Esophagus muscularis mucosa (tissue), 4 donors: ENCODE results near the gene RBM15. TPM values are rescaled to one million over a fixed set of nuclear protein-coding genes. Genes with fewer than 3 reads are reported as not detected.

Experiments used
- DNase-seq: peaks from one replicate; pipeline ENCODE4 v3.0.0-alpha.2; 2017; ENCODE audit errors: extremely low spot score
- H3K27ac ChIP-seq, 4 donors: fragments of 200-600 bp; sonication (generic); replicated peaks in 1 of 4; 1 replicate in 3 of 4; 2 replicates in 1 of 4; pipeline ENCODE4 v1.5.1; 2016 to 2019; ENCODE audit warnings: mild to moderate bottlenecking in 1 of 4
- H3K27me3 ChIP-seq, 4 donors: fragments of 200-600 bp; sonication (generic); one replicate each; pipeline versions ENCODE4 v1.5.1 to v1.6.0; 2016 to 2019
- H3K36me3 ChIP-seq, 4 donors: fragments of 200-600 bp; sonication (generic); one replicate each; pipeline ENCODE4 v1.5.1; 2016 to 2019
- H3K4me1 ChIP-seq, 4 donors: fragments of 200-600 bp; sonication (generic); one replicate each; pipeline ENCODE4 v1.5.1; 2016 to 2019
- H3K4me3 ChIP-seq, 4 donors: fragments of 200-600 bp; sonication (generic); 1 replicate in 2 of 4; 2 replicates in 2 of 4; pipeline ENCODE4 v1.5.1; 2016 to 2019; ENCODE audit warnings: mild to moderate bottlenecking in 4 of 4, moderate library complexity in 1 of 4
- H3K9me3 ChIP-seq, 4 donors: fragments of 200-600 bp; sonication (generic); 1 replicate in 3 of 4; 2 replicates in 1 of 4; pipeline ENCODE4 v1.5.1; 2016 to 2019
- EP300 ChIP-seq: sonication (generic); formaldehyde crosslinking; IDR thresholded peaks from one replicate; pipeline ENCODE4 v1.6.1; 2017; ENCODE audit warnings: antibody characterized with exemption
- POLR2A ChIP-seq: fragments of 450-650 bp; IDR thresholded peaks from one replicate; pipeline ENCODE4 v1.6.1; 2017; ENCODE audit warnings: antibody characterized with exemption, moderate library complexity, mild to moderate bottlenecking, low read depth
- POLR2AphosphoS5 ChIP-seq, 2 donors: sonication (generic); formaldehyde crosslinking; IDR thresholded peaks; one replicate each; pipeline ENCODE4 v1.6.1; 2017; ENCODE audit warnings: antibody characterized with exemption in 2 of 2
- WGBS: methylation state at CpG from one replicate; pipeline ENCODE4 v1.1.5; 2018; 5-methylcytosine and 5-hydroxymethylcytosine counted together
- intact Hi-C: fragments of 100-400 bp; cut with DNase I; formaldehyde crosslinking; loops from one replicate; pipeline ENCODE4 v1.15.1; 2023
- total RNA-seq, 4 donors: library from RNA; depleted of rRNA; stranded (reverse); fragments of >200 nt; gene quantifications; one replicate each; pipeline versions ENCODE4 v1.1.0 to v1.2.1, GENCODE V29; 2016
- TF ChIP-seq, protein P1 (sequence below), 3 experiments: fragments of 200-600 bp in 2 of 3; fragments of 450-650 bp in 1 of 3; sonication (generic) in 2 of 3; IDR thresholded peaks; one replicate each; pipeline ENCODE4 v1.5.1; 2017 to 2019; ENCODE audit warnings: antibody characterized with exemption in 3 of 3, mild to moderate bottlenecking in 2 of 3, moderate library complexity in 1 of 3

RBM15 gene
- total RNA-seq, 4 donors from 2014 or later = 20.6 to 26.6 (median 24.2) TPM

GRCh38 chr1:110305900-110306420 is 33.2 kb upstream of the RBM15 start:
- intact Hi-C loops = no loop called here
- no peaks in the 10 kb centered on the region for H3K36me3 ChIP-seq
- 77% methylated on average over 2 of the region's 2 CpGs for WGBS

DNA sequence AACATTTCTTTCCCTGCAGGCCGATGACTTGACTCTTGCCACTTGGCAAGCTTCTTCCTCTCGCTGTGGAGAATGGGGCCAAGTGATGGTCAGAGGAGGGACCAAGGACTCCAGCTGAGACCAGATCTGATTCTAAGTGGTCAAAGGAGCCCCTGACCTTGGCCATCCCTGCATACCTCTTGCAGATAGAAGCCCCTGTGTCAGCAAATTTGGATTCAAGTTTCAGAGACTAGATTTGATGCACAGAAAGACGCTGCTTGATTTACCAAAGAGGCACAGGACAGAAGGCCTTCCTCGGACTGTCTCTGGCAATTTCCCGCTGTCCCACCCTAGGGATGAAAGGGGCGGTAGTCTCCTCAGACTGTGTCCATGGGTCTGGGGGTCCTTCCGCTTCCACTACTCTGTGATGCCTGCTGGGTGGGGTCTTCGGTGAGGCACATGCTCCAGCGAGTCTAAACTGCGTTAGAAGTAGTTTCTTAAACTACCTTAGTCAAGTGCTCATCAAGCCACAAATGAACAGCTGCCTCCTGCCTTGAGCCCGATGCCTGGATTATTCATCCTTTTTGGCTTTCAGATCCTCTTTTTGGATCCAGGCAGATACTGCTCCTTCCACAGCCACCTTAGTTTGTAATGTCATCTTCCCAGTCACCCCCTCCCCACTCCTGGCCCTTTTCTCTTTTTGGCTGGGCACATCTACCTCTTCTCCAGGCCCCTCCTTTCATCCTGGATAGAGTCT is 31.8 kb upstream of the RBM15 start:
- Histone ChIP-seq H3K36me3 (no peaks in the 10 kb centered on the region), H3K4me3 (no peak overlapping the region), H3K27ac (no peak overlapping the region), H3K27me3 (peaks cover 0 to 8% (median 0%) of the 10 kb centered on the region in 4 donors), H3K9me3 (no peaks in the 10 kb centered on the region), H3K4me1 (peaks cover 4 to 9% (median 4%) of the 10 kb centered on the region in 4 donors)
- TF ChIP-seq POLR2A (no peak), POLR2AphosphoS5 (IDR thresholded peaks at IDR 0.05) (no peak), EP300 (no peak)
- TF ChIP-seq, protein P1, sequence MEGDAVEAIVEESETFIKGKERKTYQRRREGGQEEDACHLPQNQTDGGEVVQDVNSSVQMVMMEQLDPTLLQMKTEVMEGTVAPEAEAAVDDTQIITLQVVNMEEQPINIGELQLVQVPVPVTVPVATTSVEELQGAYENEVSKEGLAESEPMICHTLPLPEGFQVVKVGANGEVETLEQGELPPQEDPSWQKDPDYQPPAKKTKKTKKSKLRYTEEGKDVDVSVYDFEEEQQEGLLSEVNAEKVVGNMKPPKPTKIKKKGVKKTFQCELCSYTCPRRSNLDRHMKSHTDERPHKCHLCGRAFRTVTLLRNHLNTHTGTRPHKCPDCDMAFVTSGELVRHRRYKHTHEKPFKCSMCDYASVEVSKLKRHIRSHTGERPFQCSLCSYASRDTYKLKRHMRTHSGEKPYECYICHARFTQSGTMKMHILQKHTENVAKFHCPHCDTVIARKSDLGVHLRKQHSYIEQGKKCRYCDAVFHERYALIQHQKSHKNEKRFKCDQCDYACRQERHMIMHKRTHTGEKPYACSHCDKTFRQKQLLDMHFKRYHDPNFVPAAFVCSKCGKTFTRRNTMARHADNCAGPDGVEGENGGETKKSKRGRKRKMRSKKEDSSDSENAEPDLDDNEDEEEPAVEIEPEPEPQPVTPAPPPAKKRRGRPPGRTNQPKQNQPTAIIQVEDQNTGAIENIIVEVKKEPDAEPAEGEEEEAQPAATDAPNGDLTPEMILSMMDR (IDR thresholded peaks at IDR 0.05) = no peak
- no peak for DNase-seq
- intact Hi-C loops = no loop called here
- WGBS = 82% methylated on average over 11 of the region's 11 CpGs

More at GRCh38 chr1:110305900-110306420, 33.2 kb upstream of the RBM15 start:
- no peak for DNase-seq
- Histone ChIP-seq H3K4me1 (peaks cover 0 to 6% (median 0%) of the 10 kb centered on the region in 4 donors), H3K4me3 (no peak overlapping the region), H3K9me3 (no peaks in the 10 kb centered on the region), H3K27me3 (peaks cover 0 to 14% (median 0%) of the 10 kb centered on the region in 4 donors), H3K27ac (no peak overlapping the region)
- TF ChIP-seq POLR2AphosphoS5 (IDR thresholded peaks at IDR 0.05) = no peak
- TF ChIP-seq, protein P1 (IDR thresholded peaks at IDR 0.05) = no peak
- no peak for TF ChIP-seq POLR2A
- no peak for TF ChIP-seq EP300

DNA sequence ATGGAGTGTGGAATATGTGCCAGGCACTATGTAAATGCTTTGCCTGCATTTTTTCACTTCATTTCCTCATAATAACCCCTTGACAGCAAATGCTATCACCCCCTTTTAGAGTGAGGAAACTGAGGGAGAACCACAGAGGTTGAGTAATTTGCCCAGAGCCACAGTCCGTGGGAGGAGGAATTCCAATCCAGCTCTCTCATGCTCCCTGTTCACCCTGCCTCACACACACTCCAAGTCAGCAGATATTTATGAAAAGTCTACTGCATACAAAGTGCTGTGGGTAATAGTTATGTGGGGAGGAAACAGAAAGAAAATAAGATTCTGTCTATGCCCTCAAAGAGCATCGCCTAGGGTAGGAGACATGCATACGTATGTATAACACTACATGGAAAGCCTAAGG is 30.9 kb upstream of the RBM15 start:
- Histone ChIP-seq H3K27ac (no peak overlapping the region), H3K4me1 (peaks cover 7 to 15% (median 10%) of the 10 kb centered on the region in 4 donors), H3K36me3 (no peaks in the 10 kb centered on the region), H3K27me3 (no peaks in the 10 kb centered on the region), H3K4me3 (no peak overlapping the region), H3K9me3 (no peaks in the 10 kb centered on the region)
- intact Hi-C loops = no loop called here
- DNase-seq = no peak
- WGBS = 69% methylated on average over 3 of the region's 3 CpGs
- TF ChIP-seq, protein P1 (IDR thresholded peaks at IDR 0.05) = no peak
- TF ChIP-seq POLR2AphosphoS5 (IDR thresholded peaks at IDR 0.05) (no peak), EP300 (no peak), POLR2A (no peak)

DNA sequence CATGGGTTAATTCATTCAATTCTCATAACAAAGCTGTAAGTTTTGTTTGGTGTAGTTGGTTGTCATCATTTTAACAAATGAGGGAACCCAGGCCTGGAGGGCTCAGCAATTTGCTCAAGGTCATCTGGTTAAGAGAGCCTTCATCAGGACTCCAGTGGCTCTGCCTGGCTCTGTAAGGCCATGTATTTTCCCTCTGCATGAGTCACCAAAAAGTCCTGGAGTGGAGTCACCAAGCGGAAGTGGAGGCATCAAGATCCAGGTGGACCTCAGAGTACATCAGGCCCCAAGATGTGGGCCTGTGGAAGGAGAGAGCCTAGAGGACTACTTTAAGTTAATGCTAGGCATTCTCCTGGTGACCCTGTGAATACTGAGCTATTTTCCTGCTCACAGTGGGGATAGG is 30.0 kb upstream of the RBM15 start:
- TF ChIP-seq POLR2A (no peak), EP300 (no peak), POLR2AphosphoS5 (IDR thresholded peaks at IDR 0.05) (no peak)
- TF ChIP-seq, protein P1 (IDR thresholded peaks at IDR 0.05) = no peak
- Histone ChIP-seq H3K4me1 (peaks cover 7 to 15% (median 10%) of the 10 kb centered on the region in 4 donors), H3K27ac (no peak overlapping the region), H3K9me3 (no peaks in the 10 kb centered on the region), H3K36me3 (no peaks in the 10 kb centered on the region), H3K4me3 (no peak overlapping the region), H3K27me3 (no peaks in the 10 kb centered on the region)
- 100% methylated on average over 1 of the region's 1 CpG for WGBS
- intact Hi-C loops = no loop called here
- no peak for DNase-seq
